Neural crest cell (in vitro differentiated cells): ENCODE results near the gene NEMP1. TPM values are rescaled to one million over a fixed set of nuclear protein-coding genes. Genes with fewer than 3 reads are reported as not detected.
A peak's percentile ranks its signal among the peaks of the same experiment; 100 is the strongest.

Experiments used
- DNase-seq: peaks from one replicate; pipeline ENCODE4 v3.0.0; 2021; ENCODE audit warnings: low read depth, mixed read lengths, low spot score
- H3K27ac Mint-ChIP-seq: one replicate; pipeline ENCODE4 v1.8.0; 2021; ENCODE audit warnings: mild to moderate bottlenecking, mixed read lengths; ENCODE audit not compliant: unreplicated experiment
- H3K27me3 Mint-ChIP-seq: 2 replicates; pipeline ENCODE4 v1.8.0; 2021; ENCODE audit warnings: low read depth, mild to moderate bottlenecking, mixed read lengths
- H3K36me3 Mint-ChIP-seq: 2 replicates; pipeline ENCODE4 v1.8.0; 2021; ENCODE audit warnings: low read depth, mild to moderate bottlenecking, mixed read lengths
- H3K4me1 Mint-ChIP-seq: 2 replicates; pipeline ENCODE4 v1.8.0; 2021; ENCODE audit warnings: mixed read lengths
- H3K4me3 Mint-ChIP-seq: one replicate; pipeline ENCODE4 v1.8.0; 2021; ENCODE audit warnings: mild to moderate bottlenecking, mixed read lengths
- H3K9me3 Mint-ChIP-seq: 2 replicates; pipeline ENCODE4 v1.8.0; 2021; ENCODE audit warnings: mixed read lengths
- CTCF ChIP-seq: fragments of 200-600 bp; sonication (generic); conservative IDR thresholded peaks from 2 replicates; pipeline ENCODE4 v1.5.0; 2021; ENCODE audit warnings: antibody characterized with exemption, mild to moderate bottlenecking
- total RNA-seq: library from RNA; stranded (reverse); gene quantifications from 2 replicates; pipeline ENCODE4 v1.2.1, GENCODE V29; 2021

NEMP1 gene
- total RNA-seq, 1 donor from 2014 or later: 49.6 TPM

GRCh38 chr12:57093415-57094207 is 15.0 kb upstream of the NEMP1 start:
- TF ChIP-seq CTCF: peak; percentile 68
- Mint-ChIP-seq H3K36me3 (peaks cover 8% of the 10 kb centered on the region), H3K4me1 (peaks cover 62% of the 10 kb centered on the region), H3K27ac (peak overlapping the region; percentile 98), H3K4me3 (peak overlapping the region; percentile 91), H3K9me3 (no peaks in the 10 kb centered on the region), H3K27me3 (peaks cover 3% of the 10 kb centered on the region)
- DNase-seq: peak; percentile 62

GRCh38 chr12:57092876-57093414 is 14.4 kb upstream of the NEMP1 start:
- no peak for DNase-seq
- no peak for TF ChIP-seq CTCF
- Mint-ChIP-seq H3K4me1 (peaks cover 65% of the 10 kb centered on the region), H3K27ac (peak overlapping the region; percentile 19), H3K27me3 (peaks cover 3% of the 10 kb centered on the region), H3K9me3 (no peaks in the 10 kb centered on the region), H3K4me3 (peak overlapping the region; percentile 91), H3K36me3 (peaks cover 8% of the 10 kb centered on the region)

- H3K27me3 Mint-ChIP-seq: peaks cover 3% of the 10 kb centered on the region
- H3K4me3 Mint-ChIP-seq: peak overlapping the region; percentile 91
- H3K4me1 Mint-ChIP-seq: peaks cover 66% of the 10 kb centered on the region
These were observed 13.9 kb upstream of the NEMP1 start for GRCh38 chr12:57092529-57092862.

GRCh38 chr12:57091638-57092528 is 13.3 kb upstream of the NEMP1 start:
- Mint-ChIP-seq H3K36me3 (peaks cover 8% of the 10 kb centered on the region), H3K27ac (peak overlapping the region; percentile 57), H3K4me3 (peak overlapping the region; percentile 91), H3K4me1 (peaks cover 62% of the 10 kb centered on the region), H3K9me3 (no peaks in the 10 kb centered on the region), H3K27me3 (peaks cover 3% of the 10 kb centered on the region)
- no peak for TF ChIP-seq CTCF
- no peak for DNase-seq

More at GRCh38 chr12:57092529-57092862, 13.9 kb upstream of the NEMP1 start:
- Mint-ChIP-seq H3K27ac (peak overlapping the region; percentile 19), H3K36me3 (peaks cover 8% of the 10 kb centered on the region), H3K9me3 (no peaks in the 10 kb centered on the region)
- no peak for TF ChIP-seq CTCF
- DNase-seq: no peak

- H3K4me3 Mint-ChIP-seq: peak overlapping the region; percentile 98
These were observed 12.5 kb upstream of the NEMP1 start for GRCh38 chr12:57090924-57091637.

More at GRCh38 chr12:57090924-57091637, 12.5 kb upstream of the NEMP1 start:
- peaks cover 8% of the 10 kb centered on the region for H3K36me3 Mint-ChIP-seq
- no peaks in the 10 kb centered on the region for H3K9me3 Mint-ChIP-seq
- H3K27ac Mint-ChIP-seq: no peak overlapping the region
- H3K27me3 Mint-ChIP-seq: peaks cover 3% of the 10 kb centered on the region
- no peak for DNase-seq
- H3K4me1 Mint-ChIP-seq: peaks cover 67% of the 10 kb centered on the region
- no peak for TF ChIP-seq CTCF
